HG03103 (cell line): ENCODE measurements around the gene FOXO3.

Source experiments
- ATAC-seq: cut with Tn5 transposase; IDR thresholded peaks from one replicate; pipeline ENCODE4 v1.9.1; 2021; ENCODE audit warnings: low read depth; ENCODE audit not compliant: unreplicated experiment

The FOXO3 gene

GRCh38 chr6:108732091-108732870 lies 171.6 kb downstream of the FOXO3 start:
- no peak for ATAC-seq

GRCh38 chr6:108733051-108733450 lies 172.3 kb downstream of the FOXO3 start:
- no peak for ATAC-seq

DNA sequence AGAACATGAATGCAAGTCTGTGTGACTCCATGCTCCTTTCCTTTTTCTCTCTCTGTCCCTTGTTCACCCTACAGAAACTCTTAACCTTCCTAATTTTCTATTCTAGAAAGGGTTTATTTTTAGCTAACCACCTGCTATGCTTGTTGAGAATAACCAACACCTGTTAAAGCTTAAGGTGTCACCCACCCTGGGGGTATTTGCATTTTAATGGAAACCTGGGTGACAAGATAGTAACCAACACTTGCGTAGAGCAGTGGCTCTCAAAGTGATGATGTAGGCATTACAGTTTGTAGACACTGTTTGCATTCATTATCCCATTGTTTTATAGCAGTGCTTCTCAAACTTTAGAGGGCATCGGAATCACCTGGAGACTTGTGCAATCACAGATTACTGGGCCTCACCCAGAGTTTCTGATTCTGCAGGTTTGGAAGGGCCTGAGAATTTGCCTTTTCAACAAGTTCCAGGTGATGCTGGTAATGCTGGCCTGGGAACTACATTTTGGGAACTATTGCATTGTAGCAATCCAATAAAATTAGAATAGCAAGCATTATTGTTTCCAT lies 173.1 kb downstream of the FOXO3 start:
- no peak for ATAC-seq
